Nephron progenitor cell (in vitro differentiated cells): ENCODE results near the gene MEI1.

Experiments
- DNase-seq: peaks from one replicate; pipeline ENCODE4 v3.0.0; 2021
- H3K27ac Mint-ChIP-seq: 2 replicates; pipeline ENCODE4 v1.8.0; 2021; ENCODE audit warnings: mild to moderate bottlenecking, moderate library complexity, mixed read lengths
- H3K27me3 Mint-ChIP-seq: 2 replicates; pipeline ENCODE4 v1.8.0; 2021; ENCODE audit warnings: mild to moderate bottlenecking, low read depth, mixed read lengths; ENCODE audit not compliant: poor library complexity
- H3K36me3 Mint-ChIP-seq: 2 replicates; pipeline ENCODE4 v1.8.0; 2021; ENCODE audit warnings: low read depth, mixed read lengths
- H3K4me1 Mint-ChIP-seq: 2 replicates; pipeline ENCODE4 v1.8.0; 2021; ENCODE audit warnings: mixed read lengths
- H3K4me3 Mint-ChIP-seq: 2 replicates; pipeline ENCODE4 v1.8.0; 2021; ENCODE audit warnings: mild to moderate bottlenecking, moderate library complexity, mixed read lengths
- H3K9me3 Mint-ChIP-seq: 2 replicates; pipeline ENCODE4 v1.8.0; 2021; ENCODE audit warnings: mild to moderate bottlenecking, moderate library complexity, mixed read lengths
- CTCF ChIP-seq: fragments of 200-600 bp; sonication (generic); IDR thresholded peaks from 2 replicates; pipeline ENCODE4 v1.5.0; 2021; ENCODE audit warnings: antibody characterized with exemption

MEI1 gene

GRCh38 chr22:41793871-41794270 lies 94.6 kb downstream of the MEI1 start:
- DNase-seq, result no peak
- peaks cover 9% of the 10 kb centered on the region for H3K27me3 Mint-ChIP-seq
- TF ChIP-seq CTCF, result no peak
- H3K36me3 Mint-ChIP-seq, result no peaks in the 10 kb centered on the region
- H3K4me1 Mint-ChIP-seq, result peaks cover under 1% of the 10 kb centered on the region
- H3K4me3 Mint-ChIP-seq, result no peak overlapping the region
- no peak overlapping the region for H3K27ac Mint-ChIP-seq
- peaks cover 4% of the 10 kb centered on the region for H3K9me3 Mint-ChIP-seq

DNA sequence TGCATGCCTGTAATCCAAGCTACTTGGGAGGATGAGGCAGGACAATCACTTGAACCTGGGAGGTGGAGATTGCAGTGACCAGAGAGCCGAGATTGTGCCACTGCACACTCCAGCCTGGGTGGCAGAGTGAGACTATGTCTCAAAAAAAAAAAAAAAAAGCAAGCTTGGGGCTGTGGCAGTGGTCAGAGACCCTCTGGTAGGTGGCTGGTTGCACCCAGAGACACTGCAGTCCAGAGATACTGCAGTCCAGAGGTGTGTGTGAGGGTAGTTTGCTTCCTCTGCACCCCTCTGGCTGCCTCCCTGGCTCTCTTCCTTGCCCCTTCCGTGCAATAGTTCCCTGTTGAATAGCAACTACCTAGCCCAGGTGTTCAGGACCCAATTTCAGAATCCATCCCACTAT lies 99.4 kb downstream of the MEI1 start:
- peaks cover 8% of the 10 kb centered on the region for H3K36me3 Mint-ChIP-seq
- H3K27me3 Mint-ChIP-seq, result peaks cover 5% of the 10 kb centered on the region
- H3K4me1 Mint-ChIP-seq, result peaks cover 31% of the 10 kb centered on the region
- no peak for DNase-seq
- peak overlapping the region; percentile 66 for H3K4me3 Mint-ChIP-seq
- TF ChIP-seq CTCF, result no peak
- no peaks in the 10 kb centered on the region for H3K9me3 Mint-ChIP-seq
- H3K27ac Mint-ChIP-seq, result no peak overlapping the region

DNA sequence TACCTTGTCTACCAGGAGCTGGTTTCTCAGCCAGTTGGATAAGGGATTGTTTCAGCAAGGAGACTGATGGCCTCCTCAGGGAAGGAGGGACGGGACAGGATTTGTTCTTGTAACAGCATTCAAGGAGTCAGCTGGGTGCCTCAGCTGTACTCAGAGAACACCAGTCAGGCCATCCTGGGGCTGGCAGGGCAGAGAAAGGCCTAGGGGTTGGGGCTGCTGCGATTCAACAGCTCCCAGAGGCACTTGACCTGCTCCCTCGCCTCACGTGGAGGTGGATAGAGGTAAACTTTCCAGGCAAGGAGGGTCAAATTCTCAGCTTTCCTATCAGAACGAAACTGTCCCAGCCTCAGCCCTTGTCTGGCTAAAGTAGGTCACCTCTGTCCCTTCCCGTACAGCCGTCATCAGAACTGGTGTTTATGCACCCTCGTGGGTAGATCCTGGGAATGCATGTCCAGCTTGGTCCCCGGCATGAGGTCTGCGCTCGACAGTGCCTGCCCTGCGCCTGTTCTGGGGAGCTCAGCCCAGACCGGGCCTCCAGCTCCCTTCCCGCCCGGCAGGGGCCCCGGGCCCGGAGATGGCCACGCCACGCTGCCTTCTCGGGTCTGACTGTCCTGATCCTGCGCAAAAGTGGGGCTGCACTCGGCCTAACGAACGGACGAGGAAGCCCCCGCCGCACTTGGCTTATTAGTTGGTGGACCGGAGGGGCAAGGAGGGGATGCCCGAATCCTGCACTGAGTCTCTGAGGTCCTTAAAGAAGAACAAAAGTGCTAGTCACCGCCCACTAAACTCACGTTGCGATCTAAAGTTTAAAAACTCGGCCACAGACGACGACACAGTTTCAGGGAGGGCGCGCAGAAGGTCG lies 100.4 kb downstream of the MEI1 start:
- Mint-ChIP-seq H3K4me1 (peaks cover 31% of the 10 kb centered on the region), H3K4me3 (peak overlapping the region; percentile 89), H3K27ac (peak overlapping the region; percentile 59), H3K36me3 (peaks cover 14% of the 10 kb centered on the region), H3K9me3 (no peaks in the 10 kb centered on the region), H3K27me3 (peaks cover 7% of the 10 kb centered on the region)
- no peak for TF ChIP-seq CTCF
- peak; percentile 27 for DNase-seq

GRCh38 chr22:41800348-41801146 lies 101.2 kb downstream of the MEI1 start, which contains the start of gene CCDC134:
Gene CCDC134 (plus strand): TSS chr22:41800679. CDS start chr22:41808891, 8,212 bp downstream.
- Mint-ChIP-seq H3K9me3 (no peaks in the 10 kb centered on the region), H3K36me3 (peaks cover 14% of the 10 kb centered on the region), H3K4me3 (peak within 1 kb of the TSS; percentile 89), H3K27ac (peak within 1 kb of the TSS; percentile 97), H3K27me3 (peaks cover 7% of the 10 kb centered on the region), H3K4me1 (peaks cover 31% of the 10 kb centered on the region)
- DNase-seq, result peak; percentile 94
- TF ChIP-seq CTCF, result no peak

DNA sequence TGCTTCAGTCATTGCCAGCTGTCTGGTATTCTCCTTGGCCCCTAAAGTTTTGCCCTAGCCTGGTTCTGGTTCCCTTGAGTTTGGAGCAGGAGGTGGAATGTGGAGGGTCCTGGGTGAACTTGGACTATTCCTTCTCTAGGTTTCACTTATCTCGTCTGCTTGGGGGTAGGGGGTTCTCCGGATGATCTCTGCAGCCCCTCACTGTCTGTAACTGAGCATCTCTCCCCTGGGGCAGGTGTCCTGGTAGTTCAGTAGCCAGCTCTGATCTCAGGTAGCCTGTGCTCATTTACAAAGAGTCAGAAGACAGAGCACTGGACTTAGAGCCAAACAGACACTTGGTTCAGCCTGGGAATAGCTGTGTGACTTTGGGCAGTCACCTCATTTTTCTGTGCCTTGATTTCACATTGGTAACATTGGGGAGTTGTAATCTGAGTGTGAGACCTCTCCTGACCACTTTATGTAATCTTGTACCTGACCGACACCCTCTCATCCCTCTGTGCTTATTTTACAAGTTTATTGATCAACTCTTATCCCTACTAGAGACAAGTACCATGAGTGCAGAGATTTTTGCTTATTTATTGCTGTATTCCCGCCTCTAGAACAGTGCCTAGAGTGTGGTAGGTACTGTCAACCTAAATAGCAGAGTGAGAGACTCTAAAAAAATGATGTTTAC lies 102.0 kb downstream of the MEI1 start:
- no peak for TF ChIP-seq CTCF
- peaks cover 7% of the 10 kb centered on the region for H3K27me3 Mint-ChIP-seq
- DNase-seq, result no peak
- H3K27ac Mint-ChIP-seq, result peak overlapping the region; percentile 75
- H3K4me1 Mint-ChIP-seq, result peaks cover 31% of the 10 kb centered on the region
- peak overlapping the region; percentile 89 for H3K4me3 Mint-ChIP-seq
- peaks cover 14% of the 10 kb centered on the region for H3K36me3 Mint-ChIP-seq
- no peaks in the 10 kb centered on the region for H3K9me3 Mint-ChIP-seq
